GM12878 (cell line): Measurements from ENCODE around the gene PINLYP. TPM values are rescaled to one million over a fixed set of nuclear protein-coding genes. Genes with fewer than 3 reads are reported as not detected.

Experiments used
- BCL3 ChIP-seq: IDR thresholded peaks from 2 replicates; pipeline ENCODE4 v1.6.1; 2011; ENCODE audit warnings: borderline replicate concordance, low read depth, mild to moderate bottlenecking, moderate library complexity, low read length; ENCODE audit not compliant: insufficient read depth, poor library complexity, severe bottlenecking
- CBFB ChIP-seq: IDR thresholded peaks from 2 replicates; pipeline ENCODE4 v1.6.1; 2016; ENCODE audit warnings: antibody characterized with exemption, low read depth
- CEBPB ChIP-seq, 2 experiments: fragments of 150-350 bp in 1 of 2; IDR thresholded peaks; 2 replicates each; pipeline ENCODE4 v1.6.1; 2012 to 2014; ENCODE audit warnings: low read depth in 2 of 2, low read length in 2 of 2, borderline replicate concordance in 1 of 2, inconsistent platforms in 1 of 2
- CHD4 ChIP-seq: fragments of 200-600 bp; sonication (generic); IDR thresholded peaks from 2 replicates; pipeline ENCODE4 v1.6.1; 2016; ENCODE audit warnings: mild to moderate bottlenecking
- E2F8 ChIP-seq: fragments of 450-650 bp; IDR thresholded peaks from 2 replicates; pipeline ENCODE4 v1.6.1; 2018; ENCODE audit warnings: mild to moderate bottlenecking, low read depth, moderate library complexity; ENCODE audit not compliant: partially characterized antibody
- IRF4 ChIP-seq: IDR thresholded peaks from 2 replicates; pipeline ENCODE4 v1.6.1; 2011; ENCODE audit warnings: low read depth, low read length
- MTA3 ChIP-seq: IDR thresholded peaks from 2 replicates; pipeline ENCODE4 v1.6.1; 2012; ENCODE audit warnings: low read length, inconsistent platforms, borderline replicate concordance
- MYB ChIP-seq: fragments of 150-350 bp; IDR thresholded peaks from 2 replicates; pipeline ENCODE4 v1.6.1; 2014; ENCODE audit warnings: mild to moderate bottlenecking, low read depth, low read length, borderline replicate concordance
- NFXL1 ChIP-seq: fragments of 450-650 bp; IDR thresholded peaks from 2 replicates; pipeline ENCODE4 v1.6.1; 2017; ENCODE audit warnings: antibody characterized with exemption, mild to moderate bottlenecking, borderline replicate concordance
- RELA ChIP-seq: fragments of 450-650 bp; IDR thresholded peaks from 2 replicates; pipeline ENCODE4 v1.8.0; 2014; ENCODE audit warnings: borderline replicate concordance; ENCODE audit not compliant: partially characterized antibody
- SKIL ChIP-seq: fragments of 450-650 bp; IDR thresholded peaks from 2 replicates; pipeline ENCODE4 v1.6.1; 2017; ENCODE audit warnings: mild to moderate bottlenecking, low read depth, inconsistent platforms; ENCODE audit not compliant: poor library complexity, severe bottlenecking
- SUZ12 ChIP-seq: fragments of 200-600 bp; sonication (generic); IDR thresholded peaks from one replicate; pipeline ENCODE4 v1.6.1; 2018; ENCODE audit warnings: antibody characterized with exemption, mild to moderate bottlenecking; ENCODE audit not compliant: unreplicated experiment
- TAF1 ChIP-seq: IDR thresholded peaks from 2 replicates; pipeline ENCODE4 v1.6.1; 2011; ENCODE audit warnings: mild to moderate bottlenecking, low read depth, low read length, borderline replicate concordance
- TARDBP ChIP-seq: IDR thresholded peaks from 2 replicates; pipeline ENCODE4 v1.6.1; 2016; ENCODE audit warnings: borderline replicate concordance
- TCF7 ChIP-seq: IDR thresholded peaks from 2 replicates; pipeline ENCODE4 v1.6.1; 2014; ENCODE audit warnings: antibody characterized with exemption, borderline replicate concordance
- USF2 ChIP-seq: IDR thresholded peaks from 2 replicates; pipeline ENCODE4 v1.6.1; 2011; ENCODE audit warnings: low read depth, low read length, improper control_type of control experiment, borderline replicate concordance
- ZBTB11 ChIP-seq: fragments of 450-650 bp; formaldehyde crosslinking; IDR thresholded peaks from 2 replicates; pipeline ENCODE4 v1.5.0; 2022; ENCODE audit warnings: mild to moderate bottlenecking, missing genetic modification characterization
- ZNF384 ChIP-seq: IDR thresholded peaks from 2 replicates; pipeline ENCODE4 v1.6.1; 2012; ENCODE audit warnings: low read depth, mild to moderate bottlenecking, low read length, improper control_type of control experiment, borderline replicate concordance
- polyA plus RNA-seq, 11 experiments: library from polyadenylated mRNA; depleted of rRNA in 4 of 11; unstranded in 6 of 11; stranded (reverse) in 5 of 11; fragments of >200 nt; fragmentation: Nextera tagmentation in 4 of 11; fragmentation: Illumina TruSeq in 1 of 11; extraction: Ambion mirVana in 4 of 11; extraction: Trizol in 1 of 11; gene quantifications; 1 replicate in 1 of 11; 2 replicates in 10 of 11; pipeline versions ENCODE4 v1.2.1 to v1.2.3, GENCODE V29; 2011 to 2016; ENCODE audit warnings: inconsistent platforms in 2 of 11, missing spikeins in 2 of 11, low read depth in 1 of 11
- total RNA-seq, 4 experiments: library from RNA; depleted of rRNA in 3 of 4; stranded (reverse); fragments of >200 nt in 3 of 4; fragmentation: Illumina TruSeq in 1 of 4; extraction: Trizol in 1 of 4; gene quantifications; 2 replicates each; pipeline versions ENCODE4 v1.2.1 to v1.2.3, GENCODE V29; 2013 to 2021

Gene PINLYP
- total and polyA plus RNA-seq, 10 of the 15 experiments (the other 5 are each of a cell fraction or from before 2014, with no cell fraction given), result 1.0 to 26.9 (median 11.4) TPM

GRCh38 chr19:43595999-43596841 lies 20.6 kb downstream of the PINLYP start, which contains the start of the genes IRGQ and ZNF576 (continued):
- TF ChIP-seq ZNF384 (no peak), BCL3 (peak; percentile 68), TCF7 (no peak), SKIL (peak; percentile 50), SUZ12 (no peak), ZBTB11 (CRISPR knock-in tag) (no peak), NFXL1 (no peak), MYB (peak; percentile 100), USF2 (no peak), TAF1 (peak; percentile 79; the same call in 1 of the 2 replicates), RELA (peak; percentile 94), CHD4 (no peak), E2F8 (peak; percentile 70), IRF4 (0 out of 2 replicates have a peak, but pooled peaks have one; percentile 5), CBFB (peak; percentile 91), TARDBP (no peak), CEBPB (IDR thresholded peaks at IDR 0.05; ENCODE audit: borderline replicate concordance in 1 of 2, low read depth in 2 of 2, low read length in 2 of 2) (no peak), MTA3 (no peak)
